HG03064 (cell line): Measurements from ENCODE around the gene LCTL.
A peak's percentile ranks its signal among the peaks of the same experiment; 100 is the strongest.

Experiments
- ATAC-seq: cut with Tn5 transposase; IDR thresholded peaks from one replicate; pipeline ENCODE4 v1.9.1; 2021; ENCODE audit warnings: low read depth; ENCODE audit not compliant: unreplicated experiment

Gene LCTL

GRCh38 chr15:66567897-66568296, 2.1 kb upstream of the LCTL start:
- no peak for ATAC-seq

GRCh38 chr15:66566963-66567531, 1.2 kb upstream of the LCTL start:
- ATAC-seq = no peak

- no peak for ATAC-seq
Measured at GRCh38 chr15:66565141-66565641, 607 bp downstream of the LCTL start.

- no peak for ATAC-seq
Measured at GRCh38 chr15:66564136-66565041, 1.4 kb downstream of the LCTL start.

- ATAC-seq = no peak
Measured at GRCh38 chr15:66563566-66564110, 2.2 kb downstream of the LCTL start.

- ATAC-seq = no peak
Measured at GRCh38 chr15:66563126-66563525, 2.7 kb downstream of the LCTL start.

- no peak for ATAC-seq
Measured at GRCh38 chr15:66560856-66561525, 4.8 kb downstream of the LCTL start.

GRCh38 chr15:66558271-66558670, 7.5 kb downstream of the LCTL start:
- ATAC-seq = no peak

GRCh38 chr15:66555685-66556084, 10.1 kb downstream of the LCTL start:
- ATAC-seq = no peak

- ATAC-seq = no peak
Measured at GRCh38 chr15:66545255-66545654, 20.5 kb downstream of the LCTL start.

GRCh38 chr15:66542896-66543295, 22.9 kb downstream of the LCTL start:
- ATAC-seq = no peak

- no peak for ATAC-seq
Measured at GRCh38 chr15:66535056-66535455, 30.7 kb downstream of the LCTL start.

GRCh38 chr15:66524838-66525237, 41.0 kb downstream of the LCTL start:
- ATAC-seq = no peak

- ATAC-seq = no peak
Measured at GRCh38 chr15:66523926-66524325, 41.9 kb downstream of the LCTL start.

- no peak for ATAC-seq
Measured at GRCh38 chr15:66515901-66516322, 49.9 kb downstream of the LCTL start.

GRCh38 chr15:66514586-66514985, 51.2 kb downstream of the LCTL start:
- no peak for ATAC-seq

GRCh38 chr15:66508293-66508883, 57.4 kb downstream of the LCTL start:
- ATAC-seq = no peak

- no peak for ATAC-seq
Measured at GRCh38 chr15:66505818-66506217, 60.0 kb downstream of the LCTL start.

- ATAC-seq = no peak
Measured at GRCh38 chr15:66505430-66505811, 60.4 kb downstream of the LCTL start.

- ATAC-seq = peak; percentile 64
Measured at GRCh38 chr15:66504563-66505429, 61.0 kb downstream of the LCTL start, which contains the start of the genes RPL4 and ZWILCH. RPL4 (minus strand) TSS chr15:66504855; CDS start chr15:66504790, 65 bp downstream. ZWILCH (plus strand) TSS chr15:66505326; CDS start chr15:66505339, 13 bp downstream.
